GM21515 (cell line): Measurements from ENCODE around the gene CREBRF.
"Not testable (repeated sequence)": the region's sequence is repeated elsewhere in the genome, so short reads cannot be mapped to it uniquely, and the experiment has no call there.

ENCODE experiments used
- ATAC-seq: cut with Tn5 transposase; IDR thresholded peaks from one replicate; pipeline ENCODE4 v1.9.1; 2021; ENCODE audit not compliant: unreplicated experiment

The CREBRF gene

GRCh38 chr5:173055983-173056782 is at the start of gene CREBRF:
CREBRF (plus strand) TSS chr5:173056352; CDS start chr5:173080776, 24,424 bp downstream.
- peak; percentile 79 for ATAC-seq

- ATAC-seq: no peak
Observed at GRCh38 chr5:173010021-173010420, 46.1 kb upstream of the CREBRF start.

- ATAC-seq: no peak
Observed at GRCh38 chr5:173010547-173011464, 45.3 kb upstream of the CREBRF start.

- ATAC-seq: no peak
Observed at GRCh38 chr5:173011566-173011965, 44.6 kb upstream of the CREBRF start.

- ATAC-seq: no peak
Observed at GRCh38 chr5:173012882-173013281, 43.3 kb upstream of the CREBRF start.

GRCh38 chr5:173014671-173015070 is 41.5 kb upstream of the CREBRF start:
- no peak for ATAC-seq

GRCh38 chr5:173015192-173015591 is 41.0 kb upstream of the CREBRF start:
- no peak for ATAC-seq

GRCh38 chr5:173015598-173016455 is 40.3 kb upstream of the CREBRF start:
- no peak for ATAC-seq

GRCh38 chr5:173016598-173017046 is 39.5 kb upstream of the CREBRF start:
- no peak for ATAC-seq

GRCh38 chr5:173017087-173017486 is 39.1 kb upstream of the CREBRF start:
- not testable (repeated sequence) for ATAC-seq

GRCh38 chr5:173018358-173018757 is 37.8 kb upstream of the CREBRF start:
- ATAC-seq: no peak

- ATAC-seq: no peak
Observed at GRCh38 chr5:173020154-173020581, 36.0 kb upstream of the CREBRF start.

GRCh38 chr5:173020643-173021042 is 35.5 kb upstream of the CREBRF start:
- ATAC-seq: no peak

- no peak for ATAC-seq
Observed at GRCh38 chr5:173025651-173026050, 30.5 kb upstream of the CREBRF start.

GRCh38 chr5:173027905-173028304 is 28.2 kb upstream of the CREBRF start:
- ATAC-seq: no peak

- no peak for ATAC-seq
Observed at GRCh38 chr5:173028811-173029327, 27.3 kb upstream of the CREBRF start.

- ATAC-seq: no peak
Observed at GRCh38 chr5:173029499-173029921, 26.6 kb upstream of the CREBRF start.

- not testable (repeated sequence) for ATAC-seq
Observed at GRCh38 chr5:173032096-173032495, 24.1 kb upstream of the CREBRF start.

GRCh38 chr5:173032730-173033129 is 23.4 kb upstream of the CREBRF start:
- no peak for ATAC-seq

- no peak for ATAC-seq
Observed at GRCh38 chr5:173033923-173034322, 22.2 kb upstream of the CREBRF start.
